Thyroid gland (tissue), 4 donors: Measurements from ENCODE around the gene METTL1. TPM values are rescaled to one million over a fixed set of nuclear protein-coding genes. Genes with fewer than 3 reads are reported as not detected.

Experiments
- DNase-seq, 2 donors: peaks; one replicate each; pipeline ENCODE4 v3.0.0-alpha.2; 2019
- H3K27ac ChIP-seq, 3 donors: fragments of 200-600 bp; sonication (generic); 1 replicate in 2 of 3; 2 replicates in 1 of 3; pipeline ENCODE4 v1.5.1; 2016 to 2019; ENCODE audit warnings: mild to moderate bottlenecking in 1 of 3, moderate library complexity in 1 of 3
- H3K27me3 ChIP-seq: fragments of 200-600 bp; sonication (generic); one replicate; pipeline ENCODE4 v1.5.1; 2019
- H3K36me3 ChIP-seq, 2 donors: fragments of 200-600 bp; sonication (generic); one replicate each; pipeline ENCODE4 v1.5.1; 2016 to 2019
- H3K4me1 ChIP-seq, 2 donors: fragments of 200-600 bp; sonication (generic); one replicate each; pipeline ENCODE4 v1.5.1; 2017 to 2019
- H3K4me3 ChIP-seq, 3 donors: fragments of 200-600 bp; sonication (generic); replicated peaks in 1 of 3; 1 replicate in 2 of 3; 2 replicates in 1 of 3; pipeline ENCODE4 v1.5.1; 2016; ENCODE audit warnings: mild to moderate bottlenecking in 1 of 3
- H3K9me3 ChIP-seq: fragments of 200-600 bp; sonication (generic); one replicate; pipeline ENCODE4 v1.5.1; 2017
- CTCF ChIP-seq, 6 experiments: fragments of 200-600 bp in 3 of 6; fragments of 450-650 bp in 3 of 6; sonication (generic) in 3 of 6; IDR thresholded peaks; one replicate each; pipeline ENCODE4 v1.5.1; 2016 to 2019; ENCODE audit warnings: antibody characterized with exemption in 6 of 6, mild to moderate bottlenecking in 2 of 6, inconsistent platforms in 1 of 6, moderate library complexity in 1 of 6
- POLR2A ChIP-seq, 2 donors: fragments of 450-650 bp; IDR thresholded peaks; one replicate each; pipeline ENCODE4 v1.6.1; 2017; ENCODE audit warnings: antibody characterized with exemption in 2 of 2, mild to moderate bottlenecking in 2 of 2, moderate library complexity in 1 of 2
- WGBS, 2 donors: methylation state at CpG; one replicate each; pipeline ENCODE4 v1.1.5; 2017; 5-methylcytosine and 5-hydroxymethylcytosine counted together
- intact Hi-C: fragments of 100-400 bp; cut with DNase I; formaldehyde crosslinking; loops from one replicate; pipeline ENCODE4 v1.15.1; 2023
- total RNA-seq, 4 donors: library from RNA; depleted of rRNA; stranded (reverse); fragments of >200 nt; gene quantifications; one replicate each; pipeline ENCODE4 v1.2.3, GENCODE V29; 2016

Gene METTL1
- total RNA-seq, 4 donors from 2014 or later, result 7.9 to 24.5 (median 13.1) TPM

GRCh38 chr12:57739387-57739786 is 32.5 kb downstream of the METTL1 start:
- WGBS, 2 donors, result 8 to 45% methylated on average over 5 to 7 of the region's 7 CpGs
- Histone ChIP-seq H3K27me3 (peaks cover 40% of the 10 kb centered on the region), H3K4me3 (no peak overlapping the region), H3K9me3 (no peaks in the 10 kb centered on the region), H3K27ac (no peak overlapping the region), H3K4me1 (peaks cover 11 to 39% of the 10 kb centered on the region in 2 donors), H3K36me3 (no peaks in the 10 kb centered on the region)
- TF ChIP-seq POLR2A (IDR thresholded peaks at IDR 0.05), result no peak
- TF ChIP-seq CTCF (IDR thresholded peaks at IDR 0.05), result no peak
- intact Hi-C loops, result no loop called here
- no peak for DNase-seq

GRCh38 chr12:57738661-57739237 is 33.2 kb downstream of the METTL1 start, which contains the start of gene AGAP2:
AGAP2 (minus strand) TSS chr12:57738742; CDS start chr12:57738246, 496 bp downstream.
- Histone ChIP-seq H3K27me3 (peaks cover 40% of the 10 kb centered on the region), H3K27ac (no peak within 1 kb of the TSS), H3K36me3 (no peaks in the 10 kb centered on the region), H3K4me3 (peak within 1 kb of the TSS in 1 of 3 donors; percentile 29), H3K9me3 (no peaks in the 10 kb centered on the region), H3K4me1 (peaks cover 11 to 36% of the 10 kb centered on the region in 2 donors)
- intact Hi-C loops, result no loop called here
- 9 to 20% methylated on average over 29 to 32 of the region's 36 CpGs for WGBS, 2 donors
- TF ChIP-seq POLR2A (IDR thresholded peaks at IDR 0.05) (no peak), CTCF (IDR thresholded peaks at IDR 0.05) (no peak)
- no peak for DNase-seq

- H3K4me1 ChIP-seq, result peaks cover 11 to 36% of the 10 kb centered on the region in 2 donors
- intact Hi-C loops, result no loop called here
- H3K27ac ChIP-seq, result no peak overlapping the region
- peak overlapping the region in 1 of 3 donors; percentile 29 for H3K4me3 ChIP-seq
- H3K9me3 ChIP-seq, result no peaks in the 10 kb centered on the region
- H3K36me3 ChIP-seq, result no peaks in the 10 kb centered on the region
- TF ChIP-seq CTCF (IDR thresholded peaks at IDR 0.05) (peak in 1 of 6 experiments; percentile 33), POLR2A (IDR thresholded peaks at IDR 0.05) (no peak)
- WGBS, 2 donors, result 0 to 28% methylated on average over 4 of the region's 110 CpGs
- no peak for DNase-seq
- peaks cover 40% of the 10 kb centered on the region for H3K27me3 ChIP-seq
Measured at GRCh38 chr12:57737467-57738460, 34.1 kb downstream of the METTL1 start.

GRCh38 chr12:57736741-57737466 is 35.0 kb downstream of the METTL1 start:
- no peaks in the 10 kb centered on the region for H3K9me3 ChIP-seq
- H3K4me1 ChIP-seq, result peaks cover 11 to 36% of the 10 kb centered on the region in 2 donors
- peaks cover 40% of the 10 kb centered on the region for H3K27me3 ChIP-seq
- DNase-seq, result no peak
- H3K27ac ChIP-seq, result no peak overlapping the region
- no peaks in the 10 kb centered on the region for H3K36me3 ChIP-seq
- 4 to 29% methylated on average over 22 to 29 of the region's 31 CpGs for WGBS, 2 donors
- TF ChIP-seq POLR2A (IDR thresholded peaks at IDR 0.05) (no peak), CTCF (IDR thresholded peaks at IDR 0.05) (no peak)
- intact Hi-C loops, result no loop called here
- no peak overlapping the region for H3K4me3 ChIP-seq
